HCEC 1CT (cell line): ENCODE data around the gene PRKN.

Source experiments
- DNase-seq: peaks from one replicate; pipeline ENCODE4 v3.0.0-alpha.2; 2017

PRKN gene

DNA sequence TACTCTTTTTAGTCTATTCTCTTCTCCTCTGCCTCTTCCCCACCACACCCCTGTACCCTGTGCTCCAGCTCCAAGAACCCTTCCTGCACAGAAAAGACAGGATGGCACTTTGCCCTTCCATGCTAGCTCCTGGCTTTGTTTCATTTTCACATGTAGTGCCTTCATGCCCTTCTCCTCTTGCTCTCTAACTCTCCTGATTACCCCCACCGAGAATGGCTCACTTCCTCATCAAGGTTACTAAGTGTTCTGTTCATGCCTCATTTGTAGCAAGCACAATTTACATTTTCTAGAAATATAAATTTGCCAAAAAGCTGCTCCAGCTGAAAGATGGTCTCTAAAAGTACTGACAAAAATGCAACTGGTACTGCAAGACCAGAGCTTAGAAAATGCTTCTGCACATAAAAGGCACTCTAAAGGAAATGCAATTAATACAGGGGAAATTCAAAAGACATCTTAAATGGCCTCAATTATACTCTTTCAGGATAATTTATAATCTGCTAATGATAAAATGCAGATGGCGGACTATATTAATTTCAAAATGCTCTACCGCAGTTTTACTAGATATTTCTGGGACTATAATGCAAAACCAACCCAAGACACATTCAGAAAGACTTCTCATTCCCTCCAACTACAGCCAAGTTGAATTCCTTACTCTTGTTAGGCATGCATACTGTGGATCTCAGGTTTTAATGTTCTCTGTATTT is 570.2 kb downstream of the PRKN start:
- DNase-seq: no peak

DNA sequence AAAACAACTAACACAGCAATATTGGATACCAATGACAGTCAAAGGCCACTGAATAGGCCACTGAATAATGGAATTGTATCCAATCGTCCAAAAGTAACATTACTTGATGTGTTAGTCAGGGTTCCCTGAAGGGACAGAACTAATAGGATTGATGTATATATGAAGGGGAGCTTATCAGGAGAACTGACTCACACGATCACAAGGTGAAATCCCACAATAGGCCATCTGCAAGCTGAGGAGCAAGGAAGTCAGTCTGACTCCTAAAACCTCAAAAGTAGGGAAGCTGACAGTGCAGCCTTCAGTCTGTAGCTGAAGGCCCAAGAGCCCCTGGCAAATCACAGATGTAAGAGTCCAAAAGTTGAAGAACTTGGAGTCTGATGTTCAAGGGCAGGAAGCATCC is 571.4 kb downstream of the PRKN start:
- DNase-seq: no peak

DNA sequence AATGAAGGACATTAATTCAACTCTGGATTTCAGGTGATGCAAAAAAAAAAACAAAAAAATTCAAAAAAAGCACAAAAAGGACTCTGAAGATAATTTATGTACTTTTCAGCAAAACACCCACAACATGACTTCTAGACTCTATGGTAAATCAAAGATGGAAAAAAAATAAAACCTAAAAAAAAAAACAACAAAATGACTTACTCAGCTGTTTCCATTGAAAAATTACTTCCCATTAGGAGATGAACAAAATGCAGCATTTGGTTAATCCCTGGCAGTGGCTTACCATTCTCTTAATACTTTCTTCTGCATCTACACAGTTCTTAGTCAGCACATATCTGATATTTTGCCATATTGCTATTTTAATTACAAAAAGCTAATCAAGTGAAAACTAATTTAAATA is 572.6 kb downstream of the PRKN start:
- DNase-seq: no peak

DNA sequence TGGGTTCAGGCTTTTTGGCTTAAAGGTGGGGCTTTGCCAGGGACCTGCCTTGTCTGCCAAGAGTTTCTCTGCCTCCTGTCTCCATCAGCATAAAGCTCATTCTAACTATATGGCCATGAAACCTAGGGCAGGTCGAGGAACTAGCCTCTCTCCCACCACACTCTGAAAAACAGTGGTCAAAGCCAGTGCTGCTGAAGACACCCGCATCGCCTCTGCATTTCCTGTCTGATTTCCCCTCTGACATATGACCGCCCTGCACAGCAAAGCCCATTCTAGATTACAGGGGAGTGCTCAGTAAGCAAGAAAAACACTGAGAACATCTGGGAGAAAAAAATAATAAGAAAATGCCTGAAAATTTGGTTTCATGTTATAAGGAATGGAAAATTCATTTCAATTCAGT is 573.6 kb downstream of the PRKN start:
- no peak for DNase-seq

DNA sequence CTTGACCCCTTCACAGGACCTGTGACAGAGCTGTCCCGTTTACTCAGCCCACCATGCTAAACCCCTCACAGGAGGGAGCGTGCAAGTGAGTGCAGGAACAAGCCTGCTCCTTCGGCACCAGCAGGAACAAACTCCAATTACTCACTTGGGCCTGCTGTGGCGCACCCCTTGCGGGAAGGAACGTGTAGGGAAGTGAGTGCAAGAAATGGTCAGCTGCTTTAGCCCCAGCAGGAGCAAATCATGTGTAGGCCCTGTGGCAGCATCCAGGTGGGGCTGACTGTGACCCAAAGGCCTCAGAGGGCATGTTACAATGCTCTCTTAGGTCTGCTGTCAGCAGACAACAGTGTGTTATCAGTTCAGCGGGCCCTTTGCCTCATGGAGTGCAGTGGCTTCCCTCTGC is 574.4 kb downstream of the PRKN start:
- no peak for DNase-seq

DNA sequence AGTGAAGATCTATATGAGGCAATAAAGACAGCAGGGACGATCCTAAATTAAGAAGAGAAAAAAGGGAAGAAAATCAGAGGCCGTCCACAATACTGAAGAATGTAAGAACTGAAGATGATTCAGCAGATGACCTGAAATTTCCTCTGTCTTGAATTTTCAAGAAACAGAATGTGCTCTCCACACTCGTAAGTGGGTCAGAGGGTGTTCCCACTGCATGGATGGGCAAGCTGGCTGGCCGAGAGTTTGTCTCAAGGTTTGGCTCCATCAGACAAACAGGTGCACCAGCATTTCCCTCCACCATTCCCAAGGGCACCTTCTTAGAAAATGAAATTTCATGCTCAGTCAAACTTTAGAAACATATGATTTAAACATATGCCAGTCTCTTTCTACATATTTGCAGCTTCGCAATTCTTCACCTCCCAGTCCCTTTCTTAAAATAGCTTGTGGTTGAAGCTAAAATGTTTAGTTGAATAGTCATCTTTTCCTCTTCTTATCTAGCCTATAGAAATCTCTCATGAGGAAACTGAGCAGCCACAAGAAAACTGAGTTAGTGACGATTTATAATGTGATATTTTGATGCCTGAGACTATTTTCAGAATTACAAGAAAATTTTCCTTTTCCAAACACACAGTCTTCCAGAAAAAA is 576.4 kb downstream of the PRKN start:
- no peak for DNase-seq

DNA sequence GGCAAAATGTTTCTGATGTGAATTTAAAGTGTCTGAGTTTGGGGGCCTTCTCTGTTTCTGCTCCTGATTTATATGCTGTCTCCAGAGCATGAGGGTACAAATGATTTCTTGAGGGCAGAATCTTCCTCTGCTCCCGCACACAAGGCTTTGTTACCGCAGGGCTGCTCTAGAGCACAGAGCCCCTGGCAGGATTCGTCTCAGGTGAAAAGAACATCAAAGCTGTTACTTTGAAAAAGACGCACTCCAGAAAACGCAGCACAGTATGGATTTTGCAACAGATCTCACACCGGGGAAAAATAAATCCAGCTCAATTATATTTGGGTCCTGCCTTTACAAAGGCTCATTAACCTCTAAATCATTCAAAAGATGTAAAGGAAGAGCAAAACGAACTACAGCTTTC is 577.3 kb downstream of the PRKN start:
- no peak for DNase-seq

DNA sequence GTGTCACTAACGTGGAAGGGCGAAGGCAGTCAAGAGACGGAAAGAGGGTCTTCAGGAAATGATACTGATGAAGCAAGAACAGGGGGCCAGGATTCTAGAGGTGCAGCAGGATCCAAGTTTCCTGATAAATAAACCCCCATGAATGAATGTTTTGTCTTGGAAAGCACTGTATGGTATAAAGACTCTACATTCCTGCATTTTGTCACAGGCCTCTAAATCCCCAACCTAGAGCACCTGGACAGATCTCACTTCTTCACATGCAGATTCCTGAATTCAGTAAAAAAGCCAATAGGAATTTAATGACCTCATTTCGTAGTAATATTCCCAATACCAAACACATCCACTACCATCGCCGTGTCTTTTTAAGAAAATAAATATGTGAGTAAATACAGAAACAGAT is 577.8 kb downstream of the PRKN start:
- DNase-seq: no peak

DNA sequence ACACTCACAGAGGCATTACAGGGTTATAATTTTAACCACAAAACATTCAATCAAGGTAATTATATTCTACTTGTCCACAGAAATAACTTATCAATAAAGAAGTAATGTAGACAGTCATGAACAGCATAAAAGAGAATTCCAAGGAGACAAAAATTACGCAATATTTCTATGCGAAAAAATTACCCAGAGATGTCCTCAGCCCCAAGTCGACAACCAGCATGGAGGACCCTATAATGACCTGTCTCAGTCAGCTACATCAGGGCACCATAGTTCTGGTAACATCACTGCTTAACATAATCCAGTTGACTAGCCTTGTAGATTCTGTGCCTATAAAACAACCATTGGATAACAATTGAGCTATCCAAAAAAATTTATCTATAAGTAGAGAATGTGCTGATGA is 579.8 kb downstream of the PRKN start:
- DNase-seq: no peak

DNA sequence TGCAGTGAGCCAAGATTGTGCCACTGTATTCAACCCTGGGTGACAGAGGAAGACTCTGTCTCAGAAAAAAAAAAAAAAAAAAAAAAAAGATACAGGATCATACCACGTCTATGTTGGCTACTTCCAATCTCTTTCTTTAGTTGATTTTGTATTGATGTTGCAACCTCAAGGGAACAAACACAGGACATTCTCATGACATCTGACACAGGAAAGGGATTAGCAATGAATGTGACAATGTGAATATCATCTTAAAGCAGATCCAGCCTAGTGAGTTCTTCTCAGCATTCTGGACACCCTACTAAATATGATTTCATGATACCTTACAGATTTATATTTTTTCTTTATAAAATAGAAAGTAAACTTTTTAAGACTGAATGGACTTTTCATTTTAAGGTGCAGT is 580.3 kb downstream of the PRKN start:
- DNase-seq: no peak

DNA sequence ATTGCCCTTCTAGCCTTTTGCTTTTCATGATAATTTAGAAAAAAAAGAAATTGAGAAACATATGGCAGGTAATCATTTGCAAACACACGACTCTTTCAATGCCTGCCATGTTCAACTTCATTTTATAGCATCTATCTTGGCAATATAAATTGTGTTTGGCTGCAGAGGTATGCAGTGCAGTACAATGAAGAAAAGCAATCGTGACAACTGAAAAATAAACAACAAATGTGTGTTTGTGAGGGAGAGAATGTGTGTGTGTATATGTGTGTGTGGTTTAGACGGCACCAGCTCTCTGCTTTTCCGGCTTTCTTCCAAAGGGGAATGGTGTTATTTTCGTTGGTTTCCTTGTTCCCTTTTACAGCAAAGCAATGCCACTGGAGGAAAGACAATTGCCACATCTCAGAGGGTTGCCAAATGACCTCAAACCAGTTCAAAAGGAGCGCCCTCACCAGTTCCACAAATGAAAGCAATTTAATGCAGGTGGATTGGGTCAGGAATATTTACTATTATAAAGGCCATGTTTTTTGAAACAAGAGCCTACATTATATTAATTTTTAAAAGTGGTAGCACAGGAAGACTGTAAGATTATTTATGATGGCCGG is 587.2 kb downstream of the PRKN start:
- DNase-seq: no peak

DNA sequence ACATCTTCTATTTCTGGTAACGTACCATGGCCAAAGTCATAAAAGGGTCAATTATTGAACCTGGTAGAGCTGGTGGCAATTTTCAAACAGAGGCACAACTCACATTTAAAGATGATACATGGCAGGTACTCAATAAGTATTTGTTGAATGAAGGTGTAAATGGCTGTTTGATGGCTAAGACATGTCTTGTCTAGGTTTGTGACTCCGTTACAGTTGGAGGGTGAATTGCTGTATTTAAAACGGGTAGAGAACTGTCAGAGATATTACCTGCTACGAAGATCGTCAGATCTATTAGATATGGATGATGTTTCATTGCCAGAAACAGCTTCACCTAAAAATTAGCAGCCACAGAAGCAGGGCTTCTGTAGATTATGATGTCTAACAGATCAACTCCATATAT is 601.9 kb downstream of the PRKN start:
- DNase-seq: no peak

DNA sequence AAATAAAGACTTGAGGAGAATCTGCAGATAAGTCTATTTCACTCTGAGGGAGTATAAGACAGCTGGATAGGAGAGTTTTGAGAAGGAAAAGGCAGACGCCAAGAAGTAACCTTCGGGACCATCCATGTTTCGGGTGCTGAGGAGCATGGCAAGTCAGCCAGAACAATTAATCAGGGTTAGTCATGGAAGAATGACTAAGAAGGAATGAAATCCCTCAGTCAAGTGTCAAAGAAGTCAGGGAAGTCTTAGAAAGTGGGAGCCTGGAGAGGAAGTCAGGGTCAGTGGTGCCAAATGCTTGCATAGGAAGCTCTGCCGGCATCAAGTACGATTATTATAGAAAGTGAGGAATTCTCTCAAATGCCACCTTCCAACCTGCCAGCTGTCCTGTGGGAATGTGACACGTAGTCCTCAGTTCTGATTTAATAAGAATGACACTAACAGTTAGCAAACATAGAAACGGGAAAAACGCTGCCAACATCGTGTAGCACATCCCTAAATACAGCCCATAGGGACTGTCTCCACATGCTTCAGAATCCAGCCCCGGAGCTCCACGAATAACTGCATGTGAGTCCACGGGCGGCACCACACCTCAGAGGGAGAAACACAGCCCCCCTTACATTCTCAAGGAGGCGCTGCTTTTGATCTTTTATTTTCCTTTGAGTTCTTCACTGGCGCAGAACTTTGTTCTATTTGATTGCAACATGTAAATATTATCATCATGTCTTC is 602.7 kb downstream of the PRKN start:
- no peak for DNase-seq

DNA sequence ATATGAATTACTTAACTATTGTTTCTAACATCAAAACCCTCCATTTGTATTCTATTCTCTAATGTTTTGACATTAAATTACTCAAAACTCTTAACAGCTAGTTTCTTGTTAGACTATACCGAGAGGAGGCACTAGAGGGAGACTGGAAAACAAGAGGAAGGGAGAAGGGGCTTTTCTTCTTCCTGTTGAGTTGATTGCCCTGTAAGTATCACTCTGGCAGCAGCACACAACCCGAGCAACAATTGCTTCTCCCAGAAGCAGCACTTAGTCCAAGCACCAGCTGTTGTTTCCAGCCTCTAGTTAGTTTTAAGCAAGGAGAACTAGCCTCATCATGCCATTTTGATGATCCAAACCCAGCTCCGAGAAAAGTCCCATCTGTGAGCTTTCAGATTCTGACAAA is 603.8 kb downstream of the PRKN start:
- DNase-seq: no peak

DNA sequence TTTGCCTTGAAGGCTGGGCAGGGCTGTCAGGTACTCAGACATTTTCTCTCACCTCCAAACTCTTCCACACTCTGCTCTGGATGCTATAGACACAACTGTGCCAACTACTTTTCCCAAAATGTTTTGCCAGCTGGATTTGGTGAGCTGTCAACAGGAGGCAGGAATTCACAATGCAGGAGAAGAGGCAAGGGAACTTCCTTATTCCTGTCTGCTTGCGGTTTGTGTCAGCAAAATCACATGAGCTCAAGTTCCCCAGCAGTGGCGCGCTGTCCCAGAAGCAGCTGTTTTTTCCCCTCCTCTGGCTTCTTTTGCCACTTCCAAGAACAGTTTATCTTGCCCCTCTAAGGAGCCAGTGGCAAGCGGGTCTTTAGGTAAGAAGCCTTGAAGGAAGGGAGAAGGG is 608.2 kb downstream of the PRKN start:
- no peak for DNase-seq

DNA sequence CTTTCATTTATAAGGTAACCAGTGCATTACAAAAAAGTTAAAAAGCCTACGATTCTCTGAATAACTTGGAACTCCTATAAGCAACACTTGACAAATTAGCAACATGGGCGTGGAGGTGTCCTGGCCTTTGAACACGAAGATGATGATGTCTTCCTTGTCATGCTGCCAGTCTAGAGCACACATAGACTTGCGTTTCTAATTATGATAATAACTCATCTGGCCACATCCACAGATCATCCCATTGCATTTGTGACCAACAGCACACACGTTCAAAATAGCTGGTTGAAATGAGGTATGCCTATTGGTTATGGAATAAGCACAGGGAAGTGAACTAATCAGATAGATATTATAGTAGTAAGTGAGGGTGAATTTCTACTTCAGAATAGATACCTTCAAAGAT is 608.9 kb downstream of the PRKN start:
- DNase-seq: no peak

DNA sequence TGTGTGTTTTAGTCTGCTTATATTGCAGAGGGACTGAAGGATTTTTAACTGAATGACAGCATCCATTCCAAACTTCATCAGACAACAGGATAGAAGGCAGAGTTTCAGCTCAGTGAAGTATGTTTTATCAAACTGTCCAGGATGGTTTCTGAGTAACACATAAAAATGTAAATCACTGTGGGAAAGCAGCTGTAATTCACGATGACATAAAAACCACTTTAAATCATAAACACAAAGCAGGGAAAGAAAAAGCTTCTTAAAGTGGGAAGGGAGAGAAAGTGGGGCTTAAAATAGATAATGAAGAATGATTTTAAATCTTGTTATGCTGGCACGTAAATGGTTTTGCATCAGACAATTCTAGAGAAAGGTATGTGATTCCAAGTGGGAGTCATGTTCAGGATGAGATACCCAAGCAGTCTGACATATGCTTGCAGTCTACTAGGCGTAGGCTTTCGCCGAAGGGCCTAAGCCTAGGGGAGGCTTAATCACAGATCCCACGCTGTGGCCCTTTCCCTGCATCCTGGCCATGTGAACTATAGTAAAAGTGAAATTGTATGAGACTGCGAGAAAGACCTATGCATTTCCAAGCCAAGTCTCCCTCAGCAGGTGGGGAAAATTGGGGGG is 610.6 kb downstream of the PRKN start:
- DNase-seq: no peak

DNA sequence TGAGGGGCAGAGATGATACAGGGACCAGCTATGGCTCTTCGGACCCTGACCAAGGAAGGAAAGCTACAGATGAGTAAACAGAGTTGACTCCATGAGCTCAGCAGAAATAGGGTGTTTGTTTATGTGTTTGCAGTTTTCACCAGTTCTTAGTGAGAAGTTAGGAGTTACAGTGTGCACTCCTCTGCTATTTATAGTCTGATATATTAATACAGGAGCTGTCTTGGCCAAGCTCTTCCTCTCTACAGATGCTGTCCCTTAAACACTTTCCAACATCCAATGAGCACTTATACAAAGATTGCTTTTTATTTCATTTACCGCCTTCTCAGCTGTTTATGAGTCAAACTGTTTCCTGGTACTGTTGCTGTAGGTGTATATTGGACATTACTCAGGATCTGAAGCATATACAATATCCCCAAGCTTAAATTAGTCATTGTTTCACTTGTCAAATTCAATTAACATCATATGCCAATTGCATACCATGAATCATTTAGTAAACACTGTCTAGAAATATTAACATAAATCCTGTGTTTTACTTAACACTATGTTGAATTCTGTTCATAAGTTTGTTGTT is 618.0 kb downstream of the PRKN start:
- DNase-seq: peak; percentile 10

DNA sequence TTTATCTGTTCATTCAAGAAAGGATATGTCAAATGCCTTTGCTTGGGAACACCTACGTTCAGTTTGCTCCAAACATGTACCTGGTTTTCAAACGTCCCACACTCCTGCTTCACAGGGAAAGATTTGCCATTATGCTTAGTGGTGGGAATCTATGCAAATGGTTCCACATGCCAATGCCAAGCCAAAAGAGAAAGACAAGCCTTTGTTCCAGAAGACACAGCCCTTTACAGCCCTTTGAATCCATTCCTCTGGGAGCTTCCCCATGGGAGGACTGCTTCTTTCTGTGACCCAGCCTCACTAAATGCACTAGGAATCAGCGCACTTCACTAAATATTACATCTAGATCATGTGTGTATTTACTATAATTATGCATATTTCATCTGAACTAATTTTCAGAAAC is 619.5 kb downstream of the PRKN start:
- DNase-seq: no peak

DNA sequence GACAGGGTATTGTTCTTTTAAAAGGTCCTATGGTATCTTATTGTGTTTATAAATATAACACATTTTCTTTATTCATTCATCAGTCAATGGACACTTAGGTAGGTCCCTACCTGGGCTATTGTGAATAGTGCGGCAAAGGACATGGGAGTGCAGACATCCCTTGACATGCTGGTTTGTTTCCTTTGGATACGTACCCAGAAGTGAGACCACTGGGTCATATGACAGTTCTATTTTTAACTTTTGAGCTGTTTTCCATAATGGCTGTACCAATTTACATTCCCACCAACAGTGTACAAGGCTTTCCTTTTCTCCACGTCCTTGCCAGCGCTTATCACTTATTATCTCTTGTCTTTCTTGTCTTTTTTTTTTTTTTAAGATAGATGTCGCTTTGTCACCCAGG is 627.5 kb downstream of the PRKN start:
- DNase-seq: no peak

DNA sequence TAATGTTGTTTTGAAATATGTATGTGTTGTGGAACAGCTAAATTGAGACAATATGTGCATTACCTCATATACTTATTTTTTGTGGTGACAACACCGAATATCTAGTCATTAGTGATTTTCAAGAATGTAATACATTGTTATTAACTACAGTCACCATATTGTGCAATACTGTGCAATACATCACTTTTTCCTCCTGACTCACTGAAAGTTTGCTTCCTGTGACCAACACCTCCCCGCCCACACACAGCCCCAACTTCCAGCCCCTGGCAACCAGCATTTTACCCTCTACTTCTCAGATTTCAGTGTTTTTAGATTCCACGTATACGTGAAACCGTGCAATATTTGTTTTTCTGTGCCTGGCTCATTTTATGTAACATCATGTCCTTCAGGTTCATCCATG is 627.9 kb downstream of the PRKN start:
- DNase-seq: peak; percentile 57

DNA sequence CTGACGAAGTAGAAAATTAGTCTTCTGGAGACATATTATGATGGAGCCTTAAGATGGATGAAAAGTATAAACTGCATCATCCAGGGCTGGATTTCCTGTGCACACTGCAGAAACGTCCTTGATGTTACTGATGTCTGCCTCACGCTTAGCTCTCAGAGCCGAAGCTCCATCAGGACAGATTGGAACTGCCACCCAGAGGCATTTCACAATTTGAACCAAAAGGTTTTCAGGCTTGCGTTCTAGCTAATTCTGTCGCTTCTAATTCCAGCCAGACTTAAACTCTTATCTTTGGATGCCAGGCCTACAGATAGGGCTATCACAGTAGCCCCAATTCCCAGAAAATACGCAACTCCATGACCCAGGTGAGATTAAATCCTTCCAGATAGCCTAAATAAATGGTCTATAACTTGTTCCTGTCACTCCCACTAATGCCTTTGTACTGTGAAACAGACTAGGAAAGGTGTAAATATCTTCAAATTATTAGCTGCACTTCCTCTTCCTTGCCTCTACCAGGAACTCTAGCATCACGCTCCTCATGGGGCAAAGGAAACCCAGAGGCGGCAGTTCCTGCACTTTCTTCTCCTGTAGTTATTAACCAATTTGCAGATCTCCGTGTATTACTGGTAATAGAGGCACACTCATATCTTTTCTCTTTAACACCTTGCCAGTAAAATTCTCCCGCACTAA is 634.6 kb downstream of the PRKN start:
- no peak for DNase-seq

DNA sequence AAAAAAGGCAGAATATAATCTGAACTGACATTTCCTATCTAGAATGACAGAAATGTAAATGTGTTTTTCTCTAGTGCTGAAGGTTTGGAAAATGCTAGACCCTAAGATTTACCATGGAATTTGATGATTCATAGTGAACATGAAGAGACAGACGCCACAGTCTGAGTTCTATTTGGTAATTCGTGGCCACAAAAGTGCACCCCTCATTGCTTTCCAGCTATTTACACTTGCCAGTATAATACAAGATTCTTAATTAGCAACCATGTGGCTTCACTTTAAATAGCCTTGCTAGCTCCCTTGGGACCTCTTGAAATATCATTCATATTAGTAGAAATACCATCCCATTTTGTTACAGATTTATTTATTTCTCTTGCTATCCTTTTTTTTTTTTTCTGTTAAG is 636.8 kb downstream of the PRKN start:
- DNase-seq: no peak
